SH-SY5Y (cell line): ENCODE measurements around the gene RNF20.

Source experiments
- GATA2 ChIP-seq: IDR thresholded peaks from 2 replicates; pipeline ENCODE4 v1.6.1; 2011; ENCODE audit warnings: mild to moderate bottlenecking, low read depth, low read length
- GATA3 ChIP-seq: IDR thresholded peaks from 2 replicates; pipeline ENCODE4 v1.6.1; 2011; ENCODE audit warnings: low read depth, mild to moderate bottlenecking, low read length, moderate library complexity

GRCh38 chr9:101569741-101570501, 36.3 kb downstream of the RNF20 start:
- TF ChIP-seq GATA2, result no peak
- TF ChIP-seq GATA3, result no peak
